ENCODE measurements around the gene CCN5.
A peak's percentile ranks its signal among the peaks of the same experiment; 100 is the strongest.

CCN5 gene

GRCh38 chr20:44717986-44718385 lies 2.8 kb downstream of the CCN5 start:
- no peak for DNase-seq

- no peak for DNase-seq
Observed at GRCh38 chr20:44719841-44720240, 4.7 kb downstream of the CCN5 start.

GRCh38 chr20:44720621-44720996 lies 5.4 kb downstream of the CCN5 start:
- DNase-seq = no peak

GRCh38 chr20:44720997-44721784 lies 6.0 kb downstream of the CCN5 start:
- no peak for DNase-seq

- DNase-seq = no peak
Observed at GRCh38 chr20:44721785-44722054, 6.6 kb downstream of the CCN5 start.

- no peak for DNase-seq
Observed at GRCh38 chr20:44722990-44723389, 7.8 kb downstream of the CCN5 start.

GRCh38 chr20:44723391-44723790 lies 8.2 kb downstream of the CCN5 start:
- DNase-seq = no peak

- no peak for DNase-seq
Observed at GRCh38 chr20:44723798-44724362, 8.7 kb downstream of the CCN5 start.

GRCh38 chr20:44724423-44725091 lies 9.4 kb downstream of the CCN5 start:
- no peak for DNase-seq

- no peak for DNase-seq
Observed at GRCh38 chr20:44725837-44726236, 10.7 kb downstream of the CCN5 start.

- DNase-seq = no peak
Observed at GRCh38 chr20:44727039-44727438, 11.9 kb downstream of the CCN5 start.

- DNase-seq = no peak
Observed at GRCh38 chr20:44727651-44728050, 12.5 kb downstream of the CCN5 start.

- no peak for DNase-seq
Observed at GRCh38 chr20:44728801-44729443, 13.8 kb downstream of the CCN5 start.

GRCh38 chr20:44730441-44730840 lies 15.3 kb downstream of the CCN5 start:
- no peak for DNase-seq

GRCh38 chr20:44731657-44732056 lies 16.5 kb downstream of the CCN5 start:
- no peak for DNase-seq

- no peak for DNase-seq
Observed at GRCh38 chr20:44732327-44732726, 17.2 kb downstream of the CCN5 start.

- DNase-seq = peak; percentile 49 to 53
Observed at GRCh38 chr20:44733341-44734069, 18.3 kb downstream of the CCN5 start.

GRCh38 chr20:44734938-44735337 lies 19.8 kb downstream of the CCN5 start:
- no peak for DNase-seq

- DNase-seq = no peak
Observed at GRCh38 chr20:44735816-44736169, 20.6 kb downstream of the CCN5 start.

- DNase-seq = no peak
Observed at GRCh38 chr20:44736170-44737021, 21.2 kb downstream of the CCN5 start.

GRCh38 chr20:44737116-44737515 lies 21.9 kb downstream of the CCN5 start:
- no peak for DNase-seq

GRCh38 chr20:44738813-44739477 lies 23.8 kb downstream of the CCN5 start:
- DNase-seq = peak; percentile 14 to 18
